HepG2 (cell line): ENCODE data around the gene DIABLO. TPM values are rescaled to one million over a fixed set of nuclear protein-coding genes. Genes with fewer than 3 reads are reported as not detected.

Experiments used
- ATAC-seq: fragments of 200-7000 bp; cut with Tn5 transposase; 3 replicates; pipeline ENCODE4 v1.9.1; 2020; ENCODE audit warnings: mild to moderate bottlenecking, moderate library complexity
- BruUV-seq: library from RNA; stranded (reverse); fragments of 400-500 nt; replicated peaks from 2 replicates; lab custom pipeline; 2021; lab: Mats Ljungman, UMichigan
- CTCF ChIA-PET: fragments of 300-600 bp; formaldehyde crosslinking; extraction: SDS; loops from one replicate; lab custom pipeline; 2021; ENCODE audit warnings: low total read pairs, inconsistent platforms, low intra/inter-chr PET ratio; lab: Yijun Ruan, JAX
- POLR2A ChIA-PET: fragments of 350-600 bp; sonication (Branson Sonifier 250); formaldehyde crosslinking; loops from one replicate; lab custom pipeline; 2020; ENCODE audit warnings: antibody characterized with exemption, inconsistent platforms; lab: Yijun Ruan, JAX
- DNase-seq: peaks from one replicate; pipeline ENCODE4 v3.0.0-alpha.2; 2015; ENCODE audit warnings: low spot score
- FAIRE-seq: peaks from 3 replicates; lab custom pipeline; 2011; peaks lifted over from hg19 to GRCh38; lab: Jason Lieb, UNC
- H2AFZ ChIP-seq: one replicate; pipeline ENCODE4 v1.6.1; 2011; ENCODE audit warnings: low read length, inconsistent platforms
- H3K27ac ChIP-seq: fragments of 300-600 bp; 3 replicates; pipeline ENCODE4 v1.8.0; 2011; ENCODE audit warnings: mixed run types, mild to moderate bottlenecking, mixed read lengths, low read length, inconsistent platforms; ENCODE audit not compliant: insufficient read depth; ENCODE audit errors: extremely low read length
- H3K27me3 ChIP-seq, 2 experiments: fragments of 200-600 bp in 1 of 2; 2 replicates in 1 of 2; 3 replicates in 1 of 2; pipeline versions ENCODE4 v1.6.0 to v1.8.0; 2011; ENCODE audit warnings: low read length in 2 of 2, mild to moderate bottlenecking in 2 of 2, moderate library complexity in 2 of 2, inconsistent platforms in 1 of 2; ENCODE audit not compliant: insufficient read depth in 2 of 2, control insufficient read depth in 1 of 2
- H3K36me3 ChIP-seq, 2 experiments: fragments of 200-600 bp in 1 of 2; replicated peaks in 1 of 2; 2 replicates in 1 of 2; 3 replicates in 1 of 2; pipeline versions ENCODE4 v1.5.1 to v1.8.0; 2011; ENCODE audit warnings: low read length in 2 of 2, inconsistent platforms in 1 of 2; ENCODE audit not compliant: insufficient read depth in 2 of 2, control insufficient read depth in 1 of 2
- H3K4me1 ChIP-seq: 2 replicates; pipeline ENCODE4 v1.5.1; 2012; ENCODE audit warnings: low read length, inconsistent platforms; ENCODE audit not compliant: insufficient read depth
- H3K4me2 ChIP-seq: 2 replicates; pipeline ENCODE4 v1.6.0; 2011; ENCODE audit warnings: low read depth, low read length, inconsistent platforms
- H3K4me3 ChIP-seq, 3 experiments: fragments of 200-600 bp in 1 of 3; sonication (generic), shearing (Covaris generic) in 1 of 3; replicated peaks in 1 of 3; 2 replicates each; pipeline ENCODE4 v1.5.1; 2011 to 2016; ENCODE audit warnings: low read length in 3 of 3, inconsistent platforms in 2 of 3, low read depth in 2 of 3, mild to moderate bottlenecking in 2 of 3, control low read depth in 1 of 3, mixed read lengths in 1 of 3; ENCODE audit not compliant: insufficient read depth in 1 of 3
- H3K79me2 ChIP-seq: one replicate; pipeline ENCODE4 v1.6.1; 2011; ENCODE audit warnings: low read length, inconsistent platforms; ENCODE audit not compliant: insufficient read depth
- H3K9ac ChIP-seq: 2 replicates; pipeline ENCODE4 v1.6.0; 2011; ENCODE audit warnings: mild to moderate bottlenecking, low read depth, low read length, inconsistent platforms; ENCODE audit not compliant: insufficient read depth
- H3K9me3 ChIP-seq: 2 replicates; pipeline ENCODE4 v1.5.1; 2012; ENCODE audit warnings: mild to moderate bottlenecking, low read length
- H4K20me1 ChIP-seq: 2 replicates; pipeline ENCODE4 v1.6.0; 2011; ENCODE audit warnings: inconsistent platforms, mild to moderate bottlenecking, low read length, moderate library complexity; ENCODE audit not compliant: insufficient read depth
- FLYWCH1 ChIP-seq: sonication (generic); formaldehyde crosslinking; IDR thresholded peaks from 2 replicates; pipeline ENCODE4 v1.8.1; 2023; ENCODE audit warnings: mild to moderate bottlenecking, missing genetic modification reagents
- GATAD1 ChIP-seq: IDR thresholded peaks from 2 replicates; pipeline ENCODE4 v1.6.1; 2016; ENCODE audit warnings: missing genetic modification reagents, missing compliant biosample characterization
- HOXA5 ChIP-seq: sonication (generic); formaldehyde crosslinking; IDR thresholded peaks from 2 replicates; pipeline ENCODE4 v1.4.0; 2020; ENCODE audit warnings: missing genetic modification reagents
- MAFK ChIP-seq, 2 experiments: IDR thresholded peaks in 1 of 2; conservative IDR thresholded peaks in 1 of 2; 2 replicates each; pipeline ENCODE4 v1.6.1; 2011; ENCODE audit warnings: improper control_type of control experiment in 2 of 2, low read length in 2 of 2
- NFRKB ChIP-seq: fragments of 450-650 bp; IDR thresholded peaks from 2 replicates; pipeline ENCODE4 v1.6.1; 2017
- RAD51 ChIP-seq: fragments of 450-650 bp; IDR thresholded peaks from 2 replicates; pipeline ENCODE4 v1.6.1; 2016; ENCODE audit warnings: borderline replicate concordance
- RCOR2 ChIP-seq: IDR thresholded peaks from 2 replicates; pipeline ENCODE4 v1.6.1; 2016; ENCODE audit warnings: missing biosample characterization, missing genetic modification reagents
- RXRB ChIP-seq: IDR thresholded peaks from 2 replicates; pipeline ENCODE4 v1.6.1; 2016; ENCODE audit warnings: borderline replicate concordance, missing genetic modification reagents, missing compliant biosample characterization
- WIZ ChIP-seq: sonication (generic); formaldehyde crosslinking; IDR thresholded peaks from 2 replicates; pipeline ENCODE4 v1.5.1; 2020; ENCODE audit warnings: mild to moderate bottlenecking, missing genetic modification reagents
- ZEB1 ChIP-seq: IDR thresholded peaks from 2 replicates; pipeline ENCODE4 v1.6.1; 2012; ENCODE audit warnings: mild to moderate bottlenecking, low read depth, inconsistent platforms; ENCODE audit not compliant: insufficient replicate concordance
- ZNF207 ChIP-seq: fragments of 450-650 bp; IDR thresholded peaks from 2 replicates; pipeline ENCODE4 v1.6.1; 2016; ENCODE audit warnings: antibody characterized with exemption, borderline replicate concordance
- WGBS: methylation state at CpG from one replicate; pipeline ENCODE4 v1.1.6; 2017; ENCODE audit warnings: low lambda C conversion rate; 5-methylcytosine and 5-hydroxymethylcytosine counted together
- in situ Hi-C: cut with HindIII; loops from 2 replicates; pipeline ENCODE4 v1.10.0; 2017; ENCODE audit warnings: low pct_unique_long_range_greater_than_20kb; ENCODE audit not compliant: extremely low pct_ligation_motif_present
- intact Hi-C: fragments of 100-400 bp; cut with micrococcal nuclease; formaldehyde crosslinking; loops from one replicate; pipeline ENCODE4 v1.10.0; 2022; ENCODE audit not compliant: unreplicated experiment
- polyA plus RNA-seq, 8 experiments: library from polyadenylated mRNA; depleted of rRNA in 3 of 8; stranded (reverse) in 7 of 8; unstranded in 1 of 8; fragments of >200 nt; fragmentation: Illumina TruSeq in 4 of 8; extraction: Trizol in 4 of 8; gene quantifications; 2 replicates each; pipeline versions ENCODE4 v1.2.1 to v1.2.3, GENCODE V29; 2011 to 2016; ENCODE audit warnings: low read depth in 4 of 8, missing spikeins in 1 of 8, mixed read lengths in 1 of 8; ENCODE audit not compliant: insufficient read depth in 1 of 8
- total RNA-seq, 5 experiments: library from RNA; depleted of rRNA; stranded (reverse); fragments of >200 nt; fragmentation: Illumina TruSeq; extraction: Trizol; gene quantifications; 2 replicates each; pipeline ENCODE4 v1.2.3, GENCODE V29; 2016; ENCODE audit warnings: low read depth in 1 of 5
- TF ChIP-seq, protein P1 (sequence below): sonication (generic); formaldehyde crosslinking; IDR thresholded peaks from 2 replicates; pipeline ENCODE4 v1.4.0; 2020; ENCODE audit warnings: mild to moderate bottlenecking, missing genetic modification reagents
- TF ChIP-seq, protein P2 (sequence below): sonication (generic); formaldehyde crosslinking; IDR thresholded peaks from 2 replicates; pipeline ENCODE4 v1.5.0; 2020; ENCODE audit warnings: mild to moderate bottlenecking, missing genetic modification reagents
- TF ChIP-seq, protein P3 (sequence below): sonication (generic); formaldehyde crosslinking; IDR thresholded peaks from 2 replicates; pipeline ENCODE4 v1.5.0; 2020; ENCODE audit warnings: missing genetic modification reagents
- TF ChIP-seq, protein P4 (sequence below): sonication (generic); formaldehyde crosslinking; IDR thresholded peaks from 2 replicates; pipeline ENCODE4 v1.5.0; 2020; ENCODE audit warnings: mild to moderate bottlenecking, missing genetic modification reagents
- TF ChIP-seq, protein P5 (sequence below): sonication (generic); formaldehyde crosslinking; IDR thresholded peaks from 2 replicates; pipeline ENCODE4; 2020; ENCODE audit warnings: missing genetic modification reagents, mild to moderate bottlenecking, borderline replicate concordance
- TF ChIP-seq, protein P6 (sequence below): sonication (generic); formaldehyde crosslinking; IDR thresholded peaks from 2 replicates; pipeline ENCODE4 v1.8.1; 2023; ENCODE audit warnings: missing genetic modification reagents, mild to moderate bottlenecking, borderline replicate concordance

DIABLO gene
- total and polyA plus RNA-seq, 2 of the 13 experiments (the other 11 are each of a cell fraction or from before 2014, with no cell fraction given): 20.7 to 70.9 TPM

DNA sequence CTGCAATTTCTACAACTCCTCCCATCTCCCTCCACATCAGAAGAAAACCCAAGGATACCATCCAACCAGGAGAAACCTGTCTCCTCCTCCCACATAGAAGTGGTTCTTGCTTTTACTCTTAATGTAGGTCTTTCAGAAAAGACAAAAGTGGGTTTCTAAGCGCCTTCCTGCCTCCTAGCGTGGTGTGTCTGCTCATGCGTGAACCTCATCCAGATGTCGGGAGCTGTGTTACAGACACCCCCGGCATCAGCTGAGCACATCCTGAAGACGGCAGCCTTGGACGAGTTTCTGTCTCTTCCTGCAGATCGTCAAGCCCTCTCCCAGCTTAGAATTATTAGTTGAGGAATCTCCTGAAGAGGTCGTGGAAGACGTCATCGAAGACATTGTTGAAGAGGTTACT, 33.4 kb downstream of the DIABLO start:
- Histone ChIP-seq H3K4me3 (no peak overlapping the region), H3K4me2 (no peak overlapping the region), H3K79me2 (no peaks in the 10 kb centered on the region), H4K20me1 (no peaks in the 10 kb centered on the region), H3K9me3 (no peaks in the 10 kb centered on the region), H3K27ac (no peak overlapping the region), H3K27me3 (peaks cover 9 to 37% of the 10 kb centered on the region in 2 experiments), H3K4me1 (peaks cover 16% of the 10 kb centered on the region), H3K36me3 (no peaks in the 10 kb centered on the region), H3K9ac (no peak overlapping the region), H2AFZ (no peak overlapping the region)
- POLR2A ChIA-PET: no interaction called here
- ATAC-seq (no peak), FAIRE-seq (no peak), DNase-seq (no peak)
- WGBS: 76% methylated on average over 11 of the region's 11 CpGs
- intact Hi-C loops (no loop called here), in situ Hi-C loops (no loop called here)
- CTCF ChIA-PET: no interaction called here
- no TSS peak for BruUV-seq
- TF ChIP-seq HOXA5 (CRISPR knock-in tag) (no peak), FLYWCH1 (CRISPR knock-in tag) (no peak), NFRKB (no peak), RXRB (CRISPR knock-in tag) (no peak), GATAD1 (CRISPR knock-in tag) (no peak), RAD51 (no peak), WIZ (CRISPR knock-in tag) (no peak), ZEB1 (no peak), ZNF207 (no peak), MAFK (conservative IDR thresholded peaks at IDR 0.05 in 1 of 2, IDR thresholded peaks at IDR 0.05 in 1 of 2; ENCODE audit: low read length in 2 of 2) (no peak), RCOR2 (CRISPR knock-in tag) (no peak)
- TF ChIP-seq, protein P1, sequence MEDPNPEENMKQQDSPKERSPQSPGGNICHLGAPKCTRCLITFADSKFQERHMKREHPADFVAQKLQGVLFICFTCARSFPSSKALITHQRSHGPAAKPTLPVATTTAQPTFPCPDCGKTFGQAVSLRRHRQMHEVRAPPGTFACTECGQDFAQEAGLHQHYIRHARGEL (CRISPR knock-in tag): no peak
- TF ChIP-seq, protein P2, sequence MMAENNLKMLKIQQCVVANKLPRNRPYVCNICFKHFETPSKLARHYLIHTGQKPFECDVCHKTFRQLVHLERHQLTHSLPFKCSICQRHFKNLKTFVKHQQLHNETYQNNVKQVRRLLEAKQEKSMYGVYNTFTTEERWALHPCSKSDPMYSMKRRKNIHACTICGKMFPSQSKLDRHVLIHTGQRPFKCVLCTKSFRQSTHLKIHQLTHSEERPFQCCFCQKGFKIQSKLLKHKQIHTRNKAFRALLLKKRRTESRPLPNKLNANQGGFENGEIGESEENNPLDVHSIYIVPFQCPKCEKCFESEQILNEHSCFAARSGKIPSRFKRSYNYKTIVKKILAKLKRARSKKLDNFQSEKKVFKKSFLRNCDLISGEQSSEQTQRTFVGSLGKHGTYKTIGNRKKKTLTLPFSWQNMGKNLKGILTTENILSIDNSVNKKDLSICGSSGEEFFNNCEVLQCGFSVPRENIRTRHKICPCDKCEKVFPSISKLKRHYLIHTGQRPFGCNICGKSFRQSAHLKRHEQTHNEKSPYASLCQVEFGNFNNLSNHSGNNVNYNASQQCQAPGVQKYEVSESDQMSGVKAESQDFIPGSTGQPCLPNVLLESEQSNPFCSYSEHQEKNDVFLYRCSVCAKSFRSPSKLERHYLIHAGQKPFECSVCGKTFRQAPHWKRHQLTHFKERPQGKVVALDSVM (CRISPR knock-in tag): no peak
- TF ChIP-seq, protein P3, sequence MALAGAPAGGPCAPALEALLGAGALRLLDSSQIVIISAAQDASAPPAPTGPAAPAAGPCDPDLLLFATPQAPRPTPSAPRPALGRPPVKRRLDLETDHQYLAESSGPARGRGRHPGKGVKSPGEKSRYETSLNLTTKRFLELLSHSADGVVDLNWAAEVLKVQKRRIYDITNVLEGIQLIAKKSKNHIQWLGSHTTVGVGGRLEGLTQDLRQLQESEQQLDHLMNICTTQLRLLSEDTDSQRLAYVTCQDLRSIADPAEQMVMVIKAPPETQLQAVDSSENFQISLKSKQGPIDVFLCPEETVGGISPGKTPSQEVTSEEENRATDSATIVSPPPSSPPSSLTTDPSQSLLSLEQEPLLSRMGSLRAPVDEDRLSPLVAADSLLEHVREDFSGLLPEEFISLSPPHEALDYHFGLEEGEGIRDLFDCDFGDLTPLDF: no peak
- TF ChIP-seq, protein P4, sequence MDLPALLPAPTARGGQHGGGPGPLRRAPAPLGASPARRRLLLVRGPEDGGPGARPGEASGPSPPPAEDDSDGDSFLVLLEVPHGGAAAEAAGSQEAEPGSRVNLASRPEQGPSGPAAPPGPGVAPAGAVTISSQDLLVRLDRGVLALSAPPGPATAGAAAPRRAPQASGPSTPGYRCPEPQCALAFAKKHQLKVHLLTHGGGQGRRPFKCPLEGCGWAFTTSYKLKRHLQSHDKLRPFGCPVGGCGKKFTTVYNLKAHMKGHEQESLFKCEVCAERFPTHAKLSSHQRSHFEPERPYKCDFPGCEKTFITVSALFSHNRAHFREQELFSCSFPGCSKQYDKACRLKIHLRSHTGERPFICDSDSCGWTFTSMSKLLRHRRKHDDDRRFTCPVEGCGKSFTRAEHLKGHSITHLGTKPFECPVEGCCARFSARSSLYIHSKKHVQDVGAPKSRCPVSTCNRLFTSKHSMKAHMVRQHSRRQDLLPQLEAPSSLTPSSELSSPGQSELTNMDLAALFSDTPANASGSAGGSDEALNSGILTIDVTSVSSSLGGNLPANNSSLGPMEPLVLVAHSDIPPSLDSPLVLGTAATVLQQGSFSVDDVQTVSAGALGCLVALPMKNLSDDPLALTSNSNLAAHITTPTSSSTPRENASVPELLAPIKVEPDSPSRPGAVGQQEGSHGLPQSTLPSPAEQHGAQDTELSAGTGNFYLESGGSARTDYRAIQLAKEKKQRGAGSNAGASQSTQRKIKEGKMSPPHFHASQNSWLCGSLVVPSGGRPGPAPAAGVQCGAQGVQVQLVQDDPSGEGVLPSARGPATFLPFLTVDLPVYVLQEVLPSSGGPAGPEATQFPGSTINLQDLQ (CRISPR knock-in tag): no peak
- TF ChIP-seq, protein P5, sequence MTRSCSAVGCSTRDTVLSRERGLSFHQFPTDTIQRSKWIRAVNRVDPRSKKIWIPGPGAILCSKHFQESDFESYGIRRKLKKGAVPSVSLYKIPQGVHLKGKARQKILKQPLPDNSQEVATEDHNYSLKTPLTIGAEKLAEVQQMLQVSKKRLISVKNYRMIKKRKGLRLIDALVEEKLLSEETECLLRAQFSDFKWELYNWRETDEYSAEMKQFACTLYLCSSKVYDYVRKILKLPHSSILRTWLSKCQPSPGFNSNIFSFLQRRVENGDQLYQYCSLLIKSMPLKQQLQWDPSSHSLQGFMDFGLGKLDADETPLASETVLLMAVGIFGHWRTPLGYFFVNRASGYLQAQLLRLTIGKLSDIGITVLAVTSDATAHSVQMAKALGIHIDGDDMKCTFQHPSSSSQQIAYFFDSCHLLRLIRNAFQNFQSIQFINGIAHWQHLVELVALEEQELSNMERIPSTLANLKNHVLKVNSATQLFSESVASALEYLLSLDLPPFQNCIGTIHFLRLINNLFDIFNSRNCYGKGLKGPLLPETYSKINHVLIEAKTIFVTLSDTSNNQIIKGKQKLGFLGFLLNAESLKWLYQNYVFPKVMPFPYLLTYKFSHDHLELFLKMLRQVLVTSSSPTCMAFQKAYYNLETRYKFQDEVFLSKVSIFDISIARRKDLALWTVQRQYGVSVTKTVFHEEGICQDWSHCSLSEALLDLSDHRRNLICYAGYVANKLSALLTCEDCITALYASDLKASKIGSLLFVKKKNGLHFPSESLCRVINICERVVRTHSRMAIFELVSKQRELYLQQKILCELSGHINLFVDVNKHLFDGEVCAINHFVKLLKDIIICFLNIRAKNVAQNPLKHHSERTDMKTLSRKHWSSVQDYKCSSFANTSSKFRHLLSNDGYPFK: no peak
- TF ChIP-seq, protein P6, sequence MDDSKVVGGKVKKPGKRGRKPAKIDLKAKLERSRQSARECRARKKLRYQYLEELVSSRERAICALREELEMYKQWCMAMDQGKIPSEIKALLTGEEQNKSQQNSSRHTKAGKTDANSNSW (CRISPR knock-in tag): no peak
